ENCODE measurements around the gene KCTD11.

Gene KCTD11

GRCh38 chr17:7380321-7380720, 28.4 kb downstream of the KCTD11 start:
- no peak for DNase-seq

- DNase-seq, result no peak
Observed at GRCh38 chr17:7380855-7381683, 29.1 kb downstream of the KCTD11 start, which contains the start of gene TNK1. TSS of gene TNK1 (plus strand) at chr17:7381089. CDS start at chr17:7382927, 1,838 bp downstream.

- no peak for DNase-seq
Observed at GRCh38 chr17:7382901-7383300, 30.9 kb downstream of the KCTD11 start.

GRCh38 chr17:7383371-7383741, 31.4 kb downstream of the KCTD11 start:
- no peak for DNase-seq

- DNase-seq, result peak; percentile 84
Observed at GRCh38 chr17:7383742-7384488, 32.0 kb downstream of the KCTD11 start.

- DNase-seq, result no peak
Observed at GRCh38 chr17:7384489-7385081, 32.6 kb downstream of the KCTD11 start.

- no peak for DNase-seq
Observed at GRCh38 chr17:7388856-7389255, 36.9 kb downstream of the KCTD11 start.

- DNase-seq, result no peak
Observed at GRCh38 chr17:7389924-7390910, 38.3 kb downstream of the KCTD11 start.

- no peak for DNase-seq
Observed at GRCh38 chr17:7391307-7391706, 39.3 kb downstream of the KCTD11 start.

- no peak for DNase-seq
Observed at GRCh38 chr17:7392696-7393612, 41.0 kb downstream of the KCTD11 start.

GRCh38 chr17:7393613-7394451, 41.9 kb downstream of the KCTD11 start:
- peak; percentile 66 for DNase-seq

GRCh38 chr17:7394452-7395191, 42.7 kb downstream of the KCTD11 start, which contains the start of gene PLSCR3:
TSS of gene PLSCR3 (minus strand) at chr17:7394525. CDS start at chr17:7394110, 415 bp downstream.
- peak; percentile 86 for DNase-seq

- DNase-seq, result no peak
Observed at GRCh38 chr17:7396147-7396546, 44.2 kb downstream of the KCTD11 start.

- no peak for DNase-seq
Observed at GRCh38 chr17:7398612-7399011, 46.6 kb downstream of the KCTD11 start.

GRCh38 chr17:7403043-7403726, 51.2 kb downstream of the KCTD11 start:
- DNase-seq, result peak; percentile 31

- DNase-seq, result no peak
Observed at GRCh38 chr17:7403727-7403976, 51.7 kb downstream of the KCTD11 start.

GRCh38 chr17:7403977-7404736, 52.2 kb downstream of the KCTD11 start, which contains the start of gene TMEM256:
TSS of gene TMEM256 (minus strand) at chr17:7404097. CDS start at chr17:7404084, 13 bp downstream.
- DNase-seq, result peak; percentile 96
